Measurements from ENCODE around the gene SDR42E2.
"Not testable (repeated sequence)": the region's sequence is repeated elsewhere in the genome, so short reads cannot be mapped to it uniquely, and the experiment has no call there.

SDR42E2 gene

GRCh38 chr16:22192261-22193062 is 30.2 kb downstream of the SDR42E2 start:
- peak; percentile 93 for DNase-seq

GRCh38 chr16:22193063-22193411 is 30.7 kb downstream of the SDR42E2 start:
- DNase-seq, result no peak

- peak; percentile 68 for DNase-seq
These were observed 32.6 kb downstream of the SDR42E2 start for GRCh38 chr16:22194707-22195444.

- no peak for DNase-seq
These were observed 33.1 kb downstream of the SDR42E2 start for GRCh38 chr16:22195445-22195694.

GRCh38 chr16:22195695-22196558 is 33.6 kb downstream of the SDR42E2 start:
- DNase-seq, result peak; percentile 94

- not testable (repeated sequence) for DNase-seq
These were observed 34.4 kb downstream of the SDR42E2 start for GRCh38 chr16:22196559-22197168.

GRCh38 chr16:22198547-22199293 is 36.4 kb downstream of the SDR42E2 start:
- DNase-seq, result no peak

- DNase-seq, result no peak
These were observed 39.9 kb downstream of the SDR42E2 start for GRCh38 chr16:22202261-22202637.

- DNase-seq, result no peak
These were observed 40.8 kb downstream of the SDR42E2 start for GRCh38 chr16:22203091-22203490.

GRCh38 chr16:22204091-22204655 is 41.9 kb downstream of the SDR42E2 start:
- no peak for DNase-seq

GRCh38 chr16:22205577-22206012 is 43.3 kb downstream of the SDR42E2 start:
- DNase-seq, result no peak

GRCh38 chr16:22206013-22206841 is 43.9 kb downstream of the SDR42E2 start, which contains the start of gene EEF2K:
EEF2K (plus strand) TSS chr16:22206278; CDS start chr16:22225730, 19,452 bp downstream.
- DNase-seq, result peak; percentile 84

- peak; percentile 61 for DNase-seq
These were observed 44.8 kb downstream of the SDR42E2 start for GRCh38 chr16:22206842-22207714.

GRCh38 chr16:22207715-22208360 is 45.5 kb downstream of the SDR42E2 start:
- DNase-seq, result no peak

- DNase-seq, result no peak
These were observed 48.0 kb downstream of the SDR42E2 start for GRCh38 chr16:22210285-22210684.

GRCh38 chr16:22210854-22211253 is 48.5 kb downstream of the SDR42E2 start:
- no peak for DNase-seq

- no peak for DNase-seq
These were observed 50.9 kb downstream of the SDR42E2 start for GRCh38 chr16:22213236-22213635.

- no peak for DNase-seq
These were observed 51.5 kb downstream of the SDR42E2 start for GRCh38 chr16:22213801-22214200.

GRCh38 chr16:22214402-22214801 is 52.1 kb downstream of the SDR42E2 start:
- no peak for DNase-seq
